Kidney epithelial cell (primary cell): Measurements from ENCODE around the gene PGF. TPM values are rescaled to one million over a fixed set of nuclear protein-coding genes. Genes with fewer than 3 reads are reported as not detected.

Source experiments
- DNase-seq: peaks from one replicate; pipeline ENCODE4 v3.0.0-alpha.2; 2010; ENCODE audit warnings: low read depth
- H3K27me3 ChIP-seq: 2 replicates; pipeline ENCODE4 v1.6.0; 2011; ENCODE audit warnings: low read length; ENCODE audit not compliant: control insufficient read depth, insufficient read depth
- H3K36me3 ChIP-seq: 2 replicates; pipeline ENCODE4 v1.5.1; 2011; ENCODE audit warnings: low read length; ENCODE audit not compliant: control insufficient read depth, insufficient read depth
- H3K4me3 ChIP-seq: 2 replicates; pipeline ENCODE4 v1.5.1; 2011; ENCODE audit warnings: low read depth, mild to moderate bottlenecking, control low read depth, low read length
- total RNA-seq: library from RNA; depleted of rRNA; stranded (reverse); fragments of >200 nt; gene quantifications from 2 replicates; pipeline ENCODE4 v1.2.3, GENCODE V29; 2015
- TF ChIP-seq, protein P1 (sequence below): IDR thresholded peaks from 2 replicates; pipeline ENCODE4 v1.5.1; 2011; ENCODE audit warnings: mild to moderate bottlenecking, moderate library complexity, low read length, control low read depth, inconsistent platforms; ENCODE audit not compliant: insufficient read depth, poor library complexity, severe bottlenecking

PGF gene
- total RNA-seq, 1 donor from 2014 or later, result 11.2 TPM

DNA sequence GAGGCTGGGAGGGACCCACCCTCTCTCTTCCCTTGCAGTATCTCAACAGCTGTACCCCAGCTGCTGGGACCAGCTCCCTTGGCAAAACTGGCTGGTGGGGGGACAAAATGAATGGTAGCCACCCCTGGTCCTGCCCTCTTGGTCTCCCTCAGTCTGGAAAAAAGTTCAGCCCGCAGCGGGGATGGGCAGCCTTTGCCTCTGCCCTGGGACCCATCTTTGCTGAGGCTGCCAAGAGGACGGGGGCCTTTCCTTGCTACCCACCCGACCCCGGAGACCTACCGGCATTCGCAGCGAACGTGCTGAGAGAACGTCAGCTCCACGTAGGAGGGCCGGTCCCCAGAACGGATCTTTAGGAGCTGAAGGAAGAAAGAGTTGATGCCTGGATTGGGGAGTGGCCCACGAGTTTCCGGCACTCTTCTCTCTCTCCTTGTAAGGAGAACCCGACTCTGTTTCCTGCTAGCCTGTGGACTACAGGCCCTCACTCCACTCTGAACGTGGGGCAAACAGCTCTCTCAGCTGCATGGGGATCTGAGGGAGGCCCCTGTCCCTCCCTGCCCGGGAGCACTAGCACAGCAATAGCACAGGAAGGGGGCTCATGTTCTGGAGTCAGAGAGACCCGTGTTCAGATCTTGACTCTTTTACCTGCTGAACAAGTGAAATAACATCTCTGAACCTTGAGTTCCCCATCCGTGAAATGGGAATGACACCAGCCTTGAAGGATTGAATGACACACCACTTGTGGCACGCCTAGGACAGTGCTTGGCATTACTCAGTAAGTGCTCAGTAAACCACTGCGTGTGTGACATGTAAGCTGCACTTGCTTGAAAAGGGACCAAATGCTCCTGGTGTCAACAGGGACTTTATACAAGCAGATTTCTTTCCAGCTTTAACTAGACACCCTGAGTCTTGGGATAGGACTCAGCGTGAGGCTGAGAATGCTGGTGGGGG is 6.9 kb downstream of the PGF start:
- DNase-seq, result no peak
- Histone ChIP-seq H3K4me3 (no peak overlapping the region), H3K36me3 (no peaks in the 10 kb centered on the region), H3K27me3 (no peaks in the 10 kb centered on the region)
- TF ChIP-seq, protein P1, sequence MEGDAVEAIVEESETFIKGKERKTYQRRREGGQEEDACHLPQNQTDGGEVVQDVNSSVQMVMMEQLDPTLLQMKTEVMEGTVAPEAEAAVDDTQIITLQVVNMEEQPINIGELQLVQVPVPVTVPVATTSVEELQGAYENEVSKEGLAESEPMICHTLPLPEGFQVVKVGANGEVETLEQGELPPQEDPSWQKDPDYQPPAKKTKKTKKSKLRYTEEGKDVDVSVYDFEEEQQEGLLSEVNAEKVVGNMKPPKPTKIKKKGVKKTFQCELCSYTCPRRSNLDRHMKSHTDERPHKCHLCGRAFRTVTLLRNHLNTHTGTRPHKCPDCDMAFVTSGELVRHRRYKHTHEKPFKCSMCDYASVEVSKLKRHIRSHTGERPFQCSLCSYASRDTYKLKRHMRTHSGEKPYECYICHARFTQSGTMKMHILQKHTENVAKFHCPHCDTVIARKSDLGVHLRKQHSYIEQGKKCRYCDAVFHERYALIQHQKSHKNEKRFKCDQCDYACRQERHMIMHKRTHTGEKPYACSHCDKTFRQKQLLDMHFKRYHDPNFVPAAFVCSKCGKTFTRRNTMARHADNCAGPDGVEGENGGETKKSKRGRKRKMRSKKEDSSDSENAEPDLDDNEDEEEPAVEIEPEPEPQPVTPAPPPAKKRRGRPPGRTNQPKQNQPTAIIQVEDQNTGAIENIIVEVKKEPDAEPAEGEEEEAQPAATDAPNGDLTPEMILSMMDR, result no peak

DNA sequence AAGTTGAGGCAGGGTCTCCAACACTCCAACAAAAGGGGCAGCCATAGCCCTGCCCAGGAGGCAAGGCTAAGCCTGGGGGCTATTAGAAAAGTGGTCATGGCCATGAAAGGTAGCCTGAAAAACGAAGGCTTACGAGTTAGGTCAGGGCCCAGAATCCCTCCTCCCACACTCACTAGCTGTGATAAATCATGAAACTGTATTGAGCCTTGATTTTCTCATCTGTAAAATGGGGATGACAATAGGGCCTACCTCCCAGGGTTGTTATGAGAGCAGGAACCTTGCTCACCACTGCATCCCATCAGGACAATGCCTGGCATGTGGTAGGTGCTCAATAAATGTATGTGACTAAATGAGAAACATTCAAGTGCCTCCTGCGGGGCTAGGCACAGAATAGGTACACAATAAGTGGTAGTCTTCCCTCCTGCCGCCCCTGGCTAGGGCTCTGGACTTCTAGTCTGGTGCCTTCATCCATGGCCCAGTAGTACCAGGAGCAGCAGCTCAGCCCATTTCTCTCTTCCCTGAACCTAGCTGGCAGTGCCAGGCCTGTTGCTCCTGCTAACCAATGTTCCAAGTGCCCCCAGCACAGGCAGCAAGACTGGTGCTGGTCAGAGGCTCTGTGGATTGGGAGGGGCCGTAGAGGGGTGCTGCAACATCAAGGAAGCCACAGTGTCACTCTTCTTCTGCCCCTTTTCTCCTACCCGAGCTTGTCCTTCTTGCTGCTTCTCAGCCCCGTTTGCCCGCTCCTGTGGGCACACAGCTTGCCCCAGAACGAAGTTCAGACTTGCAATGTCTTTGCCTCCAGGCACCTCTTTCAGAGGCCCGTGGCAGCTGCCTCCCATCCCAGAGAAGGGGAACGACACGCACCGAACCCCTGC is 7.8 kb downstream of the PGF start:
- H3K4me3 ChIP-seq, result no peak overlapping the region
- H3K36me3 ChIP-seq, result no peaks in the 10 kb centered on the region
- no peaks in the 10 kb centered on the region for H3K27me3 ChIP-seq
- TF ChIP-seq, protein P1, result no peak
- DNase-seq, result no peak

DNA sequence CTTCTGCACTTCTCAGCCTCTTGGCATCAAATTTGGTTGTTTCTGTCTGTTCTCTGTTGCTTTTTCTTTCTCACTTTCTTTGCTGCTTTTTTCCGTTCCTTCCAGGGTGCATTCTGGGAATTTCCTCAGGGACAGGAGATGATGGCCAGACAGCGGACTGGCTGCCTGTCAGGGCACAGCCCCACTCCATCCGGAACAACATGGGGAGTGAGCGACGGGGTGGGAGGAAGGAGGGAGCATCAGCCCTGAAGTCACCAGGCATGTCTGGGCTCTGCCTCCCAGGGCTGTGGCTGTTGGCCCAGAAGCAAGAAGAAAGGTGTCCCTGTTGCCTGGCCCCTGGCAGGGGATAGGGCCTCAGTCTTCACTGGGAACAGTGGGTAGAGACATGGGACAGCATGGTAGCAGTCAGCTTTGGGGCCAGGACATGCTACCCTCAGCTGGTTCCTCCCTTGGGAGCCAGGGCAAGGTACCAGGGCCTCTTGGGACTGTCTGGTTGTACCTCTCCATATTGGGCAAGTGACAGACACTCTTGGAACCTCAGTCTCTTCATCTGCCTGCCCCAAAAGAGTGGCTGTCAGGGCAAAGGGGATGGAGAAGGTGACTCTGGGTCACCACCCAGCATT is 8.6 kb downstream of the PGF start:
- no peaks in the 10 kb centered on the region for H3K36me3 ChIP-seq
- no peak overlapping the region for H3K4me3 ChIP-seq
- TF ChIP-seq, protein P1, result no peak
- no peaks in the 10 kb centered on the region for H3K27me3 ChIP-seq
- DNase-seq, result no peak

DNA sequence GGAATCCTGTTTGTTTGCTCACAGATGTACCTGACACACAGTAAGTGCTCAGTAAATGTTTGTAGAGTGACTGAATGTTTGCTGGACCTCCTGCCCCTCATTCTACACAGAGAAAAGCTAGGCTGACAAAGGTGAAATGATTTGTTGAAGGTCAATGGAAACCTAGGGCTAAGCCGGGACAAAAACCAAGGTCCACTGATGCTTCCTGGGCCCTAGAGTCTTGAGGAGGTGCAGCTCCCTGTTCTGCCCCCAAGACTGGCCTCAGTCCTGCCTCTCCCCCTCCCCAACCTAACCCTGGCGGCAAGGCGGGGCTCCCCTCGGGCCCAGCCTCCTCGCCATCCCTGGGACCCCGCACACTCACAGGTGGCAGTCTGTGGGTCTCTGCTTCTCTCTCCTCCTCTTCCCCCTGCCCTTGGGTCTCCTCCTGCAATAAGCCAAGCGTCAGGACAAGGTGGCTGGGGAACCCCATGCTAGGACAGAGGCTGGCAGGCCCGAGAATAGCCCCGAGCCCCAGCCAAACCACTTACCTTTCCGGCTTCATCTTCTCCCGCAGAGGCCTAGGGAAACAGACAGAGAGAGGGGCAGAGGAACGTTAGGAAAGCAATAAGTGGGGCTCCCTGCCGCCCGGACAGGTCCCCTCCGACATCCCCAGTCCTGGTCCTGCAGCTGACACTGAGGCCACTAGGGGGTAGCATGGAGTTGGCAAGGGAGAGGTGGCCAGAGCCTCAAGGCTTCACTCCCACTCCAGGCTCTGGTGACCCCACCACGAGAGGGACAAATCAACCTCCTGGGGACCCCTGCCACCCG is 9.3 kb downstream of the PGF start:
- no peaks in the 10 kb centered on the region for H3K27me3 ChIP-seq
- no peak for DNase-seq
- no peaks in the 10 kb centered on the region for H3K36me3 ChIP-seq
- H3K4me3 ChIP-seq, result no peak overlapping the region
- TF ChIP-seq, protein P1, result peak; percentile 94

DNA sequence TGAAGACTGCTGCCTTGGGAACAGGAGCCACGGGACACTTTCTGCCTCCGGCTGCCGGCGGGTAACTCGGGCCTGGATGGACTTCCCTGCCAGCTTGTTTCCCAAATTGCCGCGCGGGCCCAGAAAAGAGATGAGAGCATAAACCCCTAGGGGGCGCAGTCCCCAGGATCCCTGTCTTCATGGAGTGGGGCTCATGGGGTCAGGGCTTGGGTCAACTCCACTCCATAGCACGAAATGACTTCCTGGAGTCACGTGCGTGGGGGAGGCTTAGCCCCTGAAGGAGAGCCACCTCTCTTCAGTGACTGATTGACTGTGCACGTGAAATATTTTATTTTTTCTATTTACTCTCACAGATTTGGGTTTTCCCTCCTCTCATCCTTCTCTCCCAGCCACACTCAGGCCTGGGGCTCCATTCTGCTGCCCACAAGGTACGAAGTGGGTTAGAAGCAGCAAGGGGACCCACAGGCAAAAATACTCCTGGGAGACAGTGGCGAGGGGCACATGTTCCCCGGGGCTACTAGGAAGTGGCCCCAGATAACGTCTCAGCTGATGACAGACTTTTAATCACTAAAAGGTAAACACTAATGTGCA is 10.0 kb downstream of the PGF start:
- no peak overlapping the region for H3K4me3 ChIP-seq
- TF ChIP-seq, protein P1, result peak; percentile 62
- H3K27me3 ChIP-seq, result no peaks in the 10 kb centered on the region
- no peaks in the 10 kb centered on the region for H3K36me3 ChIP-seq
- DNase-seq, result no peak
